SK-N-SH (cell line): ENCODE data around the gene C1QTNF2. TPM values are rescaled to one million over a fixed set of nuclear protein-coding genes. Genes with fewer than 3 reads are reported as not detected.
A peak's percentile ranks its signal among the peaks of the same experiment; 100 is the strongest.

Experiments used
- CTCF ChIA-PET: fragments of 300-600, 350-600 bp; formaldehyde crosslinking; extraction: SDS; loops from one replicate; lab custom pipeline; 2021; lab: Yijun Ruan, JAX
- POLR2A ChIA-PET: fragments of 350-600 bp; sonication (Branson Sonifier 250); formaldehyde crosslinking; extraction: SDS; loops from one replicate; lab custom pipeline; 2020; ENCODE audit warnings: antibody characterized with exemption, inconsistent platforms; lab: Yijun Ruan, JAX
- DNase-seq: peaks from one replicate; pipeline ENCODE4 v3.0.0; 2012
- H2AFZ ChIP-seq: fragments of 200-600 bp; sonication (generic); 2 replicates; pipeline ENCODE4 v1.8.1; 2016; ENCODE audit warnings: antibody characterized with exemption, mild to moderate bottlenecking, low read depth
- H3F3A ChIP-seq: fragments of 200-600 bp; sonication (generic); replicated peaks from 2 replicates; pipeline ENCODE3; 2016; ENCODE audit warnings: antibody characterized with exemption, mild to moderate bottlenecking; ENCODE audit not compliant: insufficient read depth
- H3K27ac ChIP-seq, 2 experiments: fragments of 200-500 bp in 1 of 2; fragments of 200-600 bp in 1 of 2; sonication (Bioruptor generic) in 1 of 2; sonication (generic), shearing (Covaris generic) in 1 of 2; 2 replicates each; pipeline versions ENCODE4 v1.5.1 to v1.6.1; 2014 to 2016; ENCODE audit warnings: low read depth in 2 of 2, inconsistent platforms in 1 of 2, low read length in 1 of 2, mild to moderate bottlenecking in 1 of 2, mixed read lengths in 1 of 2
- H3K27me3 ChIP-seq: fragments of 200-600 bp; sonication (generic), shearing (Covaris generic); 2 replicates; pipeline ENCODE4 v1.6.1; 2016; ENCODE audit warnings: mixed run types; ENCODE audit not compliant: insufficient read depth
- H3K36me3 ChIP-seq, 2 experiments: fragments of 200-500 bp in 1 of 2; fragments of 200-600 bp in 1 of 2; sonication (Bioruptor generic) in 1 of 2; sonication (generic) in 1 of 2; replicated peaks in 1 of 2; 2 replicates each; pipeline versions ENCODE3 to v1.5.1; 2014 to 2016; ENCODE audit warnings: low read length in 1 of 2, mild to moderate bottlenecking in 1 of 2; ENCODE audit not compliant: insufficient read depth in 2 of 2, control insufficient read depth in 1 of 2
- H3K4me1 ChIP-seq, 2 experiments: fragments of 200-500 bp in 1 of 2; fragments of 200-600 bp in 1 of 2; sonication (Bioruptor generic) in 1 of 2; sonication (generic), shearing (Covaris generic) in 1 of 2; 2 replicates each; pipeline versions ENCODE4 v1.5.1 to v1.6.1; 2014 to 2016; ENCODE audit warnings: low read depth in 1 of 2, low read length in 1 of 2, mixed run types in 1 of 2; ENCODE audit not compliant: insufficient read depth in 2 of 2, control insufficient read depth in 1 of 2
- H3K4me2 ChIP-seq: fragments of 200-600 bp; sonication (generic), shearing (Covaris generic); 2 replicates; pipeline ENCODE4 v1.6.1; 2017; ENCODE audit warnings: mixed run types
- H3K4me3 ChIP-seq, 2 experiments: fragments of 200-500 bp in 1 of 2; fragments of 200-600 bp in 1 of 2; sonication (Bioruptor generic) in 1 of 2; sonication (generic), shearing (Covaris generic) in 1 of 2; 2 replicates each; pipeline versions ENCODE4 v1.5.1 to v1.8.1; 2014 to 2016; ENCODE audit warnings: low read depth in 2 of 2, inconsistent platforms in 1 of 2, low read length in 1 of 2, mild to moderate bottlenecking in 1 of 2, mixed read lengths in 1 of 2, moderate library complexity in 1 of 2
- H3K79me2 ChIP-seq: fragments of 200-600 bp; sonication (generic); 2 replicates; pipeline ENCODE4 v1.8.1; 2017; ENCODE audit warnings: mild to moderate bottlenecking; ENCODE audit not compliant: insufficient read depth
- H3K9ac ChIP-seq: fragments of 200-600 bp; sonication (generic); 2 replicates; pipeline ENCODE4 v1.6.1; 2017; ENCODE audit warnings: mixed run types
- H3K9me2 ChIP-seq: fragments of 200-600 bp; sonication (generic); 2 replicates; pipeline ENCODE4 v1.6.1; 2017; ENCODE audit warnings: mixed run types
- H3K9me3 ChIP-seq: fragments of 200-600 bp; sonication (generic); 2 replicates; pipeline ENCODE4 v1.6.1; 2017; ENCODE audit warnings: mixed run types, mild to moderate bottlenecking, moderate library complexity
- H4K20me1 ChIP-seq: fragments of 200-600 bp; sonication (generic); 2 replicates; pipeline ENCODE4 v1.6.1; 2017; ENCODE audit warnings: mild to moderate bottlenecking, mixed run types; ENCODE audit not compliant: insufficient read depth
- CTCF ChIP-seq: fragments of 200-600 bp; sonication (generic); IDR thresholded peaks from 2 replicates; pipeline ENCODE4 v1.6.1; 2017; ENCODE audit warnings: antibody characterized with exemption, mild to moderate bottlenecking, moderate library complexity
- ELF1 ChIP-seq: IDR thresholded peaks from 2 replicates; pipeline ENCODE4 v1.4.0; 2012
- EP300 ChIP-seq, 2 experiments: IDR thresholded peaks; 2 replicates each; pipeline versions ENCODE4 v1.4.0 to v1.6.1; 2012; ENCODE audit warnings: borderline replicate concordance in 1 of 2, low read depth in 1 of 2, low read length in 1 of 2
- GABPA ChIP-seq: IDR thresholded peaks from 2 replicates; pipeline ENCODE4 v1.4.0; 2012; ENCODE audit warnings: low read depth, mild to moderate bottlenecking
- GATA2 ChIP-seq: sonication (generic); formaldehyde crosslinking; IDR thresholded peaks from 2 replicates; pipeline ENCODE4 v1.5.0; 2020; ENCODE audit warnings: mild to moderate bottlenecking, missing genetic modification reagents
- IRF3 ChIP-seq: fragments of 150-350 bp; IDR thresholded peaks from 2 replicates; pipeline ENCODE4 v1.6.1; 2016; ENCODE audit warnings: mild to moderate bottlenecking, low read depth, low read length
- MAX ChIP-seq: IDR thresholded peaks from 2 replicates; pipeline ENCODE4 v1.4.0; 2012; ENCODE audit warnings: low read depth
- PBX3 ChIP-seq: IDR thresholded peaks from 2 replicates; pipeline ENCODE4; 2012
- POLR2AphosphoS5 ChIP-seq: IDR thresholded peaks from 2 replicates; pipeline ENCODE4 v1.6.1; 2012; ENCODE audit warnings: low read depth, low read length
- RAD21 ChIP-seq: IDR thresholded peaks from 2 replicates; pipeline ENCODE4 v1.6.1; 2012; ENCODE audit warnings: mild to moderate bottlenecking, low read length
- SMC3 ChIP-seq: IDR thresholded peaks from 2 replicates; pipeline ENCODE4 v1.6.1; 2012; ENCODE audit warnings: low read depth, low read length, improper control_type of control experiment
- TCF12 ChIP-seq: IDR thresholded peaks from 2 replicates; pipeline ENCODE4 v1.4.0; 2012
- TEAD4 ChIP-seq: IDR thresholded peaks from 2 replicates; pipeline ENCODE4 v1.4.0; 2012; ENCODE audit warnings: mild to moderate bottlenecking, borderline replicate concordance; ENCODE audit not compliant: insufficient read depth
- ZBTB33 ChIP-seq: IDR thresholded peaks from 2 replicates; pipeline ENCODE4 v1.4.0; 2012; ENCODE audit warnings: low read depth, borderline replicate concordance
- polyA plus RNA-seq, 3 experiments: library from polyadenylated mRNA; depleted of rRNA; stranded (reverse); fragments of >200 nt; gene quantifications; 2 replicates each; pipeline ENCODE4 v1.2.3, GENCODE V29; 2012
- TF ChIP-seq, protein P1 (sequence below): fragments of 150-350 bp; IDR thresholded peaks from 2 replicates; pipeline ENCODE4 v1.6.1; 2017; ENCODE audit warnings: antibody characterized with exemption, low read length, low read depth, borderline replicate concordance

Gene C1QTNF2
- polyA plus RNA-seq, 1 of the 3 experiments (the other 2 are of a cell fraction) = 0.67 TPM

GRCh38 chr5:160369990-160370712 is at the start of gene C1QTNF2 (continued):
- TF ChIP-seq ZBTB33 (no peak), TEAD4 (0 out of 2 replicates have a peak, but pooled peaks have one; percentile 34), EP300 (IDR thresholded peaks at IDR 0.05; ENCODE audit: borderline replicate concordance in 1 of 2, low read depth in 1 of 2, low read length in 1 of 2) (no peak), MAX (peak; percentile 96), RAD21 (no peak), IRF3 (no peak), PBX3 (no peak), ELF1 (no peak)

DNA sequence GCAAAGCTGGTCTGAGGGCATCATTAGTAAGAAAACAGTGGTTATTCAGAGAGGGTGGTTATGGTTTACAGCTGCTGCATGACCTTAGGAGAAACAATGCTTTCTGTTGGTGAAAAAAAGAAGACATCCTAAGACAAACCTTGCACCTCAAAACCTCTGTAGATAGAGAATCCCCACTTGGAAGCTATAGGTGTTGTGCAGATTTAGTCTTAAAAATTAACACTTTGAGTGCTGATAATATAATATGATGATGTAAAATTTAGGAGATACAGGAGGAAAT is 49.8 kb upstream of the C1QTNF2 start:
- Histone ChIP-seq H3K27ac (no peak overlapping the region; a peak in 1 of 4 replicates), H3K9me3 (no peaks in the 10 kb centered on the region), H3K27me3 (no peaks in the 10 kb centered on the region), H3K9ac (0 out of 2 replicates have a peak overlapping the region, but pooled peaks have one; percentile 90)
- POLR2A ChIA-PET = no interaction called here
- CTCF ChIA-PET = interaction anchor here (0.8 to 13.8 kb wide), 3 partner anchors 8 to 26 kb away, joined by 3 to 177 read pairs (median 4); no protein-coding TSS in a partner anchor
- TF ChIP-seq POLR2AphosphoS5 (no peak), TEAD4 (no peak), GATA2 (CRISPR knock-in tag) (no peak), ZBTB33 (no peak), GABPA (no peak), CTCF (no peak), TCF12 (no peak), SMC3 (no peak), IRF3 (no peak)
- TF ChIP-seq, protein P1, sequence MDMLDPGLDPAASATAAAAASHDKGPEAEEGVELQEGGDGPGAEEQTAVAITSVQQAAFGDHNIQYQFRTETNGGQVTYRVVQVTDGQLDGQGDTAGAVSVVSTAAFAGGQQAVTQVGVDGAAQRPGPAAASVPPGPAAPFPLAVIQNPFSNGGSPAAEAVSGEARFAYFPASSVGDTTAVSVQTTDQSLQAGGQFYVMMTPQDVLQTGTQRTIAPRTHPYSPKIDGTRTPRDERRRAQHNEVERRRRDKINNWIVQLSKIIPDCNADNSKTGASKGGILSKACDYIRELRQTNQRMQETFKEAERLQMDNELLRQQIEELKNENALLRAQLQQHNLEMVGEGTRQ = no peak
- TF ChIP-seq, all 33 proteins: peak for 0
- Histone ChIP-seq H3K4me1 (peaks cover 16 to 28% of the 10 kb centered on the region in 2 experiments; a peak in 3 of 4 replicates), H3F3A (peaks cover 12% of the 10 kb centered on the region), H3K36me3 (peaks cover 2 to 17% of the 10 kb centered on the region in 2 experiments), H3K4me2 (no peak overlapping the region), H4K20me1 (no peaks in the 10 kb centered on the region), H3K79me2 (peaks cover 70% of the 10 kb centered on the region), H2AFZ (peak overlapping the region; percentile 81), H3K9me2 (no peaks in the 10 kb centered on the region), H3K4me3 (no peak overlapping the region)
- no peak for DNase-seq
